Heart left ventricle (tissue), 16 donors: ENCODE results near the gene RABGAP1. TPM values are rescaled to one million over a fixed set of nuclear protein-coding genes. Genes with fewer than 3 reads are reported as not detected.

ENCODE experiments used
- ATAC-seq, 4 donors: fragments of 200-7000 bp; cut with Tn5 transposase; one replicate each; pipeline ENCODE4 v1.9.1; 2020 to 2022; ENCODE audit warnings: moderate library complexity in 4 of 4, mild to moderate bottlenecking in 3 of 4, moderate number of reproducible peaks in 1 of 4
- DNase-seq, 5 donors: peaks; one replicate each; pipeline ENCODE4 v3.0.0-alpha.2; 2020
- H3K27ac ChIP-seq, 12 donors: fragments of 200-600 bp; sonication (generic) in 4 of 12; one replicate each; pipeline versions ENCODE4 v1.5.0 to v1.8.0; 2016 to 2022; ENCODE audit warnings: mild to moderate bottlenecking in 2 of 12
- H3K27me3 ChIP-seq, 9 donors: fragments of 200-600 bp; sonication (generic) in 2 of 9; one replicate each; pipeline versions ENCODE4 v1.5.1 to v1.8.0; 2016 to 2022; ENCODE audit warnings: mild to moderate bottlenecking in 3 of 9
- H3K36me3 ChIP-seq, 9 donors: fragments of 200-600 bp; sonication (generic) in 2 of 9; one replicate each; pipeline versions ENCODE4 v1.5.0 to v1.8.0; 2018 to 2022; ENCODE audit warnings: mild to moderate bottlenecking in 2 of 9
- H3K4me1 ChIP-seq, 12 donors: fragments of 200-600 bp; sonication (generic) in 4 of 12; one replicate each; pipeline versions ENCODE4 v1.5.0 to v1.8.0; 2016 to 2022; ENCODE audit warnings: mild to moderate bottlenecking in 3 of 12
- H3K4me3 ChIP-seq, 12 donors: fragments of 200-600 bp; sonication (generic) in 4 of 12; one replicate each; pipeline versions ENCODE4 v1.5.0 to v1.8.0; 2017 to 2022; ENCODE audit warnings: mild to moderate bottlenecking in 9 of 12, moderate library complexity in 4 of 12
- H3K9me3 ChIP-seq, 12 donors: fragments of 200-600 bp; sonication (generic) in 4 of 12; one replicate each; pipeline versions ENCODE4 v1.5.0 to v1.8.0; 2016 to 2022; ENCODE audit warnings: mild to moderate bottlenecking in 1 of 12
- CTCF ChIP-seq, 12 donors: fragments of 200-600 bp; sonication (generic) in 4 of 12; IDR thresholded peaks; one replicate each; pipeline versions ENCODE4 v1.5.0 to v1.8.0; 2018 to 2022; ENCODE audit warnings: antibody characterized with exemption in 12 of 12, mild to moderate bottlenecking in 5 of 12
- POLR2A ChIP-seq, 2 donors: fragments of 450-650 bp; IDR thresholded peaks; one replicate each; pipeline ENCODE4 v1.6.1; 2017; ENCODE audit warnings: antibody characterized with exemption in 2 of 2, mild to moderate bottlenecking in 2 of 2, moderate library complexity in 2 of 2
- WGBS, 4 donors: extraction: QIAGEN DNeasy Blood & Tissue Kit in 2 of 4; methylation state at CpG; one replicate each; pipeline versions ENCODE4 v1.1.5 to v1.1.7; 2013 to 2018; 5-methylcytosine and 5-hydroxymethylcytosine counted together
- intact Hi-C, 10 donors: fragments of 100-400 bp; cut with DNase I; formaldehyde crosslinking; loops; one replicate each; pipeline versions ENCODE4 v1.11.1 to v1.14.2; 2022
- polyA plus RNA-seq, 2 donors: library from polyadenylated mRNA; stranded (reverse); fragments of 200-250 nt; gene quantifications; one replicate each; pipeline ENCODE4 v1.2.3, GENCODE V29; 2013
- total RNA-seq, 9 donors: library from RNA; depleted of rRNA in 2 of 9; stranded (reverse); fragments of >200 nt in 2 of 9; fragmentation: NEBNext Ultra II Directional in 3 of 9; extraction: Animal tissue kit (Norgen Biotek cat#: 25700) in 3 of 9; gene quantifications; one replicate each; pipeline versions ENCODE4 v1.1.0 to v1.2.4, GENCODE V29; 2016 to 2023
- donor health status: ischemic (EF 13 %, LVEDD 7.1; RV severe dilation, severe dysfunction).
- donor health status: healthy with polysubstance abuse.
- donor health status: DM: no; HTN: yes; CAD: no.
- donor health status: DM: no; HTN: no; CAD: no.
- donor health status: ischemic (EF 25% LVEDD 6.9; RV normal size, moderate dysfunction).
- donor health status: ischemic (EF 25% LVEDD 5.7; RV mildly dilated, moderate dysfunction).
- donor health status: healthy.
- donor health status: DM: yes; HTN: yes; CAD: no.
- donor health status: ischemic (EF 35%, LVEDD 5.7; RV mildly dilated, moderate dysfunction).
- donor health status: nonischemic (EF 11% LVEDD 7.7; RV severe dilation, severe dysfunction).
- donor health status: DM: yes; HTN: yes; CAD: no.
- donor health status: PGD.
- donor health status: ischemic (EF 29% LVEDD 5.4; RV normal size, mild dysfunction).
- donor health status: nonischemic (EF 23%, LVEDD 6.1; RV moderate dilation, normal function).

Gene RABGAP1
- total and polyA plus RNA-seq, 11 donors: 11.8 to 62.2 (median 43.3) TPM

DNA sequence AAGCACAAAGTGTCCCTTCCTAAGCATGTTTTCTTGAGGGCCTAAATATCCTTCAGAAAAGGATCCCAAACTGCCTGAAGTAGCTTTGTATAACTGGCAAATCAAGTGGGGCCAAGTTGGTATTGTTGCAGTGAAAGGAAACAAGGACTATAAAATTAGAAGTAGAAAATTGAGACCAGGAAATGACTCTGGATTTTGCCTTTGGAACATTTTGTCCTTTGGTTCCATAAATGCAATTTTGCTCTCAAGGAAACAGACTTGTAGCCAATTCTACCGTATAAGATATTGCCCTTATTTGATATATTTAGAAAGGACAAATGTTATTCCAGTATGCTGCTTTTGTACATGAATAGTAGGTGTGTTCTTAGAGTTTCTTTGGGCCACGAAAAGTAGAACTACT is 34.4 kb downstream of the RABGAP1 start:
- no peak for DNase-seq
- TF ChIP-seq POLR2A (IDR thresholded peaks at IDR 0.05) (peak in 1 of 2 donors; percentile 20), CTCF (IDR thresholded peaks at IDR 0.05) (no peak)
- Histone ChIP-seq H3K27ac (peak overlapping the region; percentile 30 to 83 (median 63)), H3K4me1 (peaks cover 0 to 28% (median 16%) of the 10 kb centered on the region in 12 donors), H3K9me3 (no peaks in the 10 kb centered on the region), H3K27me3 (no peaks in the 10 kb centered on the region), H3K4me3 (no peak overlapping the region), H3K36me3 (peaks cover 0 to 43% (median 24%) of the 10 kb centered on the region in 9 donors)
- intact Hi-C loops: loop anchor here in 2 of 10 donors (5.0 to 10.0 kb wide), 2 partner anchors 33 to 510 kb away; partner anchors contain the start of gene RABGAP1 (in 1 of the 2)
- ATAC-seq: peak in 3 of 4 donors; percentile 12 to 53 (median 47)
- WGBS, 4 donors: 43 to 60% (median 47%) methylated on average over 2 of the region's 2 CpGs

DNA sequence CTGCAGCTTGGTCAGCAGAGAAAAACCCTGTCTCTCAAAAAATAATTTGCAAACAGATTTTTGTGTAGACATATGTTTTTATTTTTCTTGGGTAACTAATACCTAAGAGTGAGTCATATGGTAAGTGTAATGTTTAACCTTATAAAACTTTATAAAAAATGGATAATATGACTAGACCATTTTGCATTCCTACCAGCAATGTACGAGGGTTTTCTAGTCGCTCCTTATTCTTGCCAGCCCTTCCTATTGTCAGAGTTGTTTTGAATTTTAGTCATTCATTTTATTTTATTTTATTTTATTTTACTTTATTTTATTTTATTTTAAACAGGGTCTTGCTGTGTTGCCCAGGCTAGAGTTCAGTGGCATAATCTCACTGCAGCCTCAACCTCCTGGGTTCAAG is 37.8 kb downstream of the RABGAP1 start:
- peaks cover 0 to 18% (median 0%) of the 10 kb centered on the region in 9 donors for H3K36me3 ChIP-seq
- no peak overlapping the region for H3K4me3 ChIP-seq
- 48 to 98% (median 62%) methylated on average over 2 of the region's 2 CpGs for WGBS, 4 donors
- intact Hi-C loops: loop anchor here in 2 of 10 donors (5.0 to 10.0 kb wide), 2 partner anchors 36 to 514 kb away; partner anchors contain the start of gene RABGAP1 (in 1 of the 2)
- ATAC-seq (no peak), DNase-seq (no peak)
- no peaks in the 10 kb centered on the region for H3K9me3 ChIP-seq
- no peak for TF ChIP-seq POLR2A (IDR thresholded peaks at IDR 0.05)
- TF ChIP-seq CTCF (IDR thresholded peaks at IDR 0.05): no peak
- no peak overlapping the region for H3K27ac ChIP-seq
- H3K4me1 ChIP-seq: peaks cover 0 to 28% (median 16%) of the 10 kb centered on the region in 12 donors
- no peaks in the 10 kb centered on the region for H3K27me3 ChIP-seq

DNA sequence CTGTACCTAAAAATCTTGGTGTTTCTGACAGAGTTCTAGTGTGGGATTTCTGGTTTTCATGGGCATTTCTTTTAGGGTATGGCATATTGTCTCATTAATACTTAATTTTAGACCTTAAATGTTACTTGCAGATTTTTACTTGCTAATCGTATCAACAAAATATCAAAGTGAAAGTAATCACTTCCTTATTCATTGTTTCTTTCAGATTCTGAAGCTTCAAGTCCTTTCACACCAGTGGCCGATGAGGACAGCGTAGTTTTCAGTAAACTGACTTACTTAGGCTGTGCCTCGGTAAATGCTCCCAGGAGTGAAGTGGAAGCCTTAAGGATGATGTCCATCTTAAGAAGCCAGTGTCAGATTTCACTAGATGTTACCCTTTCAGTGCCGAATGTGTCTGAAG is 45.2 kb downstream of the RABGAP1 start:
- no peak for DNase-seq
- Histone ChIP-seq H3K4me3 (no peak overlapping the region), H3K27ac (no peak overlapping the region), H3K27me3 (no peaks in the 10 kb centered on the region), H3K36me3 (peaks cover 0 to 64% (median 48%) of the 10 kb centered on the region in 9 donors), H3K9me3 (no peaks in the 10 kb centered on the region), H3K4me1 (no peaks in the 10 kb centered on the region)
- ATAC-seq: no peak
- TF ChIP-seq POLR2A (IDR thresholded peaks at IDR 0.05) (no peak), CTCF (IDR thresholded peaks at IDR 0.05) (no peak)
- intact Hi-C loops: loop anchor here in 4 of 10 donors (2.0 to 10.0 kb wide), 5 partner anchors 15 to 521 kb away; partner anchors contain the start of genes RC3H2 (in 1 of the 4) and ZBTB26 (in 1 of the 4)
- 76 to 83% (median 79%) methylated on average over 5 of the region's 5 CpGs for WGBS, 4 donors

DNA sequence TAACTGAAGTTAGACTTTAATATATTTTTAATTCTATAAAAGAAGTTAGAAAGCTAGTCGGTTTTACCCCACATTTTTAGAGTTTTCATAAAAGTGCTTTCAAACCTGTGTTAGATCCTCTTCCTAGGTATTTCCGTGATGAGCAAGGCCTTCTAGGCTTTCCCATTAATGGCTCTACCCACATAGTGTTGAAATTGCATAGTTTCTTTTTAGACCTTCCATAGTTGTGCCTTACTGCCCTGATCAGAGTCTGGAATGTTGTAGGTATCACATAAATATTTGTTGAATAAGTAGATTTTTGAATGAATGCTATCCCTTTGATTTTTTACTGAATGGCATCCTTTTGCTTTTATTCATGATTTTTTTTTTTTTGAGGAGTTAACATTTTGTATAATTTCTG is 47.3 kb downstream of the RABGAP1 start:
- TF ChIP-seq CTCF (IDR thresholded peaks at IDR 0.05) (no peak), POLR2A (IDR thresholded peaks at IDR 0.05) (no peak)
- Histone ChIP-seq H3K27me3 (no peaks in the 10 kb centered on the region), H3K4me1 (peaks cover 0 to 5% (median 0%) of the 10 kb centered on the region in 12 donors), H3K27ac (no peak overlapping the region), H3K9me3 (no peaks in the 10 kb centered on the region), H3K36me3 (peaks cover 0 to 75% (median 56%) of the 10 kb centered on the region in 9 donors), H3K4me3 (no peak overlapping the region)
- ATAC-seq (no peak), DNase-seq (no peak)
- WGBS, 4 donors: 89 to 95% (median 92%) methylated on average over 2 of the region's 2 CpGs
- intact Hi-C loops: loop anchor here in 3 of 10 donors (5.0 to 10.0 kb wide), 4 partner anchors 53 to 523 kb away; partner anchors contain the start of genes RC3H2 (in 1 of the 3) and ZBTB26 (in 1 of the 3)
